Activated CD8-positive, alpha-beta memory T cell treated with anti-CD3 and anti-CD28 coated beads for 36 hours (primary cell): ENCODE measurements around the gene CRIP3. TPM values are rescaled to one million over a fixed set of nuclear protein-coding genes. Genes with fewer than 3 reads are reported as not detected.

Experiments used
- CTCF ChIA-PET: fragments of 350-600 bp; sonication (Branson Sonifier 250); formaldehyde crosslinking; loops from one replicate; lab custom pipeline; 2021; ENCODE audit warnings: antibody characterized with exemption; lab: Charles Lee
- POLR2A ChIA-PET: fragments of 350-600 bp; sonication (Branson Sonifier 250); formaldehyde crosslinking; loops from one replicate; lab custom pipeline; 2021; ENCODE audit warnings: antibody characterized with exemption; lab: Charles Lee
- total RNA-seq, 2 experiments: library from RNA; stranded (reverse); gene quantifications; one replicate each; pipeline ENCODE4 v1.2.3, GENCODE V29; 2021

CRIP3 gene
- total RNA-seq, 2 experiments from 2014 or later: 0.88 to 1.2 TPM

GRCh38 chr6:43293698-43294097, 14.9 kb downstream of the CRIP3 start:
- ChIA-PET POLR2A (no interaction called here), CTCF (no interaction called here)

- ChIA-PET CTCF (interaction anchor here (0.8 kb wide), 1 partner anchor 804 kb away, joined by 4 read pairs; no protein-coding TSS in a partner anchor), POLR2A (no interaction called here)
These were observed 15.8 kb downstream of the CRIP3 start for GRCh38 chr6:43292763-43293318.

DNA sequence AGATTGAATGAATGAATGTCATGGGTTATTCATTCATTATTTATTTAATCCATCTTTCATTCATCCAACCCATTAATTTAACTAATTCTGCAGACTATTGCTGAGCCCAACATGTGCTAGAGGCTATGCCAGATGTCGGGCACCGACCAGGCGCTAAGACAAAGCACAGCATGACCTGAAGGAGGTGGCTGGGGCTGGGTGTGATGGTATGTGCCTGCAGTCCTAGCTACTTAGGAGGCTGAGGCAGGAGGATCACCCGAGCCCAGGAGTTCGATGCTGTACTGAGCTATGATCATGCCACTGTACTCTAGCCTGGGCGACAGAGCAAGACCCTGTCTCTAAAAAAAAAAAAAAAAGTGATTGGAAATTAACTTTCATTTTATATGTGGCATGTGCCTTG, 16.3 kb downstream of the CRIP3 start:
- POLR2A ChIA-PET: no interaction called here
- CTCF ChIA-PET: interaction anchor here (0.8 kb wide), 1 partner anchor 804 kb away, joined by 4 read pairs; no protein-coding TSS in a partner anchor

- POLR2A ChIA-PET: interaction anchor here (0.6 kb wide), 1 partner anchor 55 kb away, joined by 7 read pairs; no protein-coding TSS in a partner anchor
- CTCF ChIA-PET: no interaction called here
These were observed 16.9 kb downstream of the CRIP3 start for GRCh38 chr6:43291708-43292107.

- ChIA-PET POLR2A (no interaction called here), CTCF (no interaction called here)
These were observed 17.7 kb downstream of the CRIP3 start for GRCh38 chr6:43290905-43291355.

GRCh38 chr6:43290339-43290904, 18.2 kb downstream of the CRIP3 start:
- ChIA-PET POLR2A (no interaction called here), CTCF (no interaction called here)

GRCh38 chr6:43287717-43288679, 20.6 kb downstream of the CRIP3 start:
- CTCF ChIA-PET: no interaction called here
- POLR2A ChIA-PET: no interaction called here

GRCh38 chr6:43286980-43287716, 21.5 kb downstream of the CRIP3 start:
- ChIA-PET POLR2A (no interaction called here), CTCF (interaction anchor here (0.5 kb wide), 1 partner anchor 182 kb away, joined by 3 read pairs; no protein-coding TSS in a partner anchor)

GRCh38 chr6:43286456-43286979, 22.1 kb downstream of the CRIP3 start:
- ChIA-PET CTCF (interaction anchor here (0.5 kb wide), 1 partner anchor 182 kb away, joined by 3 read pairs; no protein-coding TSS in a partner anchor), POLR2A (no interaction called here)

- CTCF ChIA-PET: no interaction called here
- POLR2A ChIA-PET: no interaction called here
These were observed 22.8 kb downstream of the CRIP3 start for GRCh38 chr6:43285832-43286231.

- CTCF ChIA-PET: no interaction called here
- POLR2A ChIA-PET: no interaction called here
These were observed 23.4 kb downstream of the CRIP3 start for GRCh38 chr6:43284991-43285781.

DNA sequence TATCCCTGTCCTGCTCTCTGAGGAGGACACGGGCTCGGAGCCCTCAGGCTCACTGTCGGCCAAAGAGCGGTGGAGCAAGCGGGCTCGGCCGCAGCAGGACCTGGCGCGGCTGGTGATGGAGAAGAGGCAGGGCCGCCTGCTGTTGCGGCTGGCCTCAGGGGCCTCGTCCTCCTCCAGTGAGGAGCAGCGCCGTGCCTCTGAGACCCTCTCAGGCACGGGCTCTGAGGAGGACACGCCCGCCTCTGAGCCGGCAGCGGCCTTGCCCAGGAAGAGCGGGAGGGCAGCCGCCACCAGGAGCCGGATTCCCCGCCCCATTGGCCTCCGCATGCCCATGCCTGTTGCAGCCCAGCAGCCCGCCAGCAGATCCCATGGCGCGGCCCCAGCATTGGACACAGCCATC, 24.7 kb downstream of the CRIP3 start:
- CTCF ChIA-PET: no interaction called here
- POLR2A ChIA-PET: no interaction called here

GRCh38 chr6:43283514-43283901, 25.1 kb downstream of the CRIP3 start:
- CTCF ChIA-PET: interaction anchor here (0.6 kb wide), 1 partner anchor 115 kb away, joined by 4 read pairs; no protein-coding TSS in a partner anchor
- POLR2A ChIA-PET: no interaction called here

DNA sequence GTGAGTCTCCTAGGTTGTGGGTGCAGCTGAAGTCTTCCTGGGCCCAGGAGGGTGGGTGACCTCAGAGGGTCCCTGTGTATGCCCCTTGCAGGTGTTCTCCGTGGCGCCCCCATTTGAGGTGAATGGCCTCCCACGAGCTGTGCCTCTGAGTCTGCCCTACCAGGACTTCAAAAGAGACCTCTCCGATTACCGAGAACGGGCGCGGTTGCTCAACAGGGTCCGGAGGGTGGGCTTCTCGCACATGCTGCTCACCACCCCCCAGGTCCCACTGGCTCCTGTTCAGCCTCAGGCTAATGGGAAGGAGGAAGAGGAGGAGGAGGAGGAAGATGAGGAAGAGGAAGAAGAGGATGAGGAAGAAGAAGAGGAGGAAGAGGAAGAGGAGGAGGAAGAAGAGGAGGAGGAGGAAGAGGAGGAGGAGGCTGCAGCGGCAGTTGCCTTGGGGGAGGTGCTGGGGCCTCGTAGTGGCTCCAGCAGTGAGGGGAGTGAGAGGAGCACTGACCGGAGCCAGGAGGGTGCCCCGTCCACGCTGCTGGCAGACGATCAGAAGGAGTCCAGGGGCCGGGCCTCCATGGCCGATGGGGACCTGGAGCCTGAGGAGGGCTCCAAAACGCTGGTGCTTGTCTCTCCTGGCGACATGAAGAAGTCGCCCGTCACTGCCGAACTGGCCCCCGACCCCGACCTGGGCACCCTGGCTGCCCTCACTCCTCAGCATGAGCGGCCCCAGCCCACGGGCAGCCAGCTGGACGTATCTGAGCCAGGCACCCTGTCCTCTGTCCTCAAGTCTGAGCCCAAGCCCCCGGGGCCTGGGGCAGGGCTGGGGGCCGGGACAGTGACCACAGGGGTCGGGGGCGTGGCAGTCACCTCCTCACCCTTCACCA, 25.8 kb downstream of the CRIP3 start:
- ChIA-PET CTCF (interaction anchor here (0.6 to 1.0 kb wide), 2 partner anchors 74 to 116 kb away, joined by 3 to 4 read pairs; no protein-coding TSS in a partner anchor), POLR2A (no interaction called here)

- CTCF ChIA-PET: interaction anchor here (1.0 kb wide), 1 partner anchor 75 kb away, joined by 3 read pairs; no protein-coding TSS in a partner anchor
- POLR2A ChIA-PET: no interaction called here
These were observed 26.6 kb downstream of the CRIP3 start for GRCh38 chr6:43282060-43282459.

GRCh38 chr6:43280234-43280633, 28.4 kb downstream of the CRIP3 start:
- ChIA-PET POLR2A (no interaction called here), CTCF (no interaction called here)

DNA sequence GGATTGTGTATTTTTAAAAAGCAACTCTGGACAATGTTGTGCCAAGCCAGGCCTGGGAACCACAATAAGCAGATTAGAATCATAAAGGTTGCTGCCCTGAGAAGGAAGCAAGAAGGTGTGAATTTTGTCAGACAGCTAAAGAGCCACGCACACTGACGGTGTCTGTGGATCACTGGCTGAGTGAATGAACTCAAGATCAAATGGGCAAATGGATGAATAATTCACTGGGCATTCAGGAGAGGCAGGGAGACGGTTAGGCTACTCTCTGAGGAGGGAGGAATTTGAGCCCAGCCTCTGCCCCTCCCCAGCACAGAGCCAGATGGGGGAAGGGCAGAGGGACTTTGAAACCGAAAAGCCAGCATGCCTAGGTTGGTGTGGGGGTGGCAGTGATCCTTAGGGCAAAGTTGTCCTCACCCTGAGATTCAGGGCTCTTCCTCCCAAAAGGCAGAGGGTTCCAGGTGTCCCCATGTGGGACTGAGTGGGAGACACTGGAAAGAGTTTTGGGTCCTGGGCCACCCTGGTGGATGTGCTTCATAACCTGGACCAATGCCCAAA, 30.0 kb downstream of the CRIP3 start:
- CTCF ChIA-PET: no interaction called here
- POLR2A ChIA-PET: no interaction called here
